GM12872 (cell line): ENCODE results near the gene BEST4.

Experiments used
- TF ChIP-seq, protein P1 (sequence below): IDR thresholded peaks from 3 replicates; pipeline ENCODE4 v1.5.1; 2011; ENCODE audit warnings: low read depth, mild to moderate bottlenecking, low read length, moderate library complexity; ENCODE audit not compliant: insufficient read depth

BEST4 gene

DNA sequence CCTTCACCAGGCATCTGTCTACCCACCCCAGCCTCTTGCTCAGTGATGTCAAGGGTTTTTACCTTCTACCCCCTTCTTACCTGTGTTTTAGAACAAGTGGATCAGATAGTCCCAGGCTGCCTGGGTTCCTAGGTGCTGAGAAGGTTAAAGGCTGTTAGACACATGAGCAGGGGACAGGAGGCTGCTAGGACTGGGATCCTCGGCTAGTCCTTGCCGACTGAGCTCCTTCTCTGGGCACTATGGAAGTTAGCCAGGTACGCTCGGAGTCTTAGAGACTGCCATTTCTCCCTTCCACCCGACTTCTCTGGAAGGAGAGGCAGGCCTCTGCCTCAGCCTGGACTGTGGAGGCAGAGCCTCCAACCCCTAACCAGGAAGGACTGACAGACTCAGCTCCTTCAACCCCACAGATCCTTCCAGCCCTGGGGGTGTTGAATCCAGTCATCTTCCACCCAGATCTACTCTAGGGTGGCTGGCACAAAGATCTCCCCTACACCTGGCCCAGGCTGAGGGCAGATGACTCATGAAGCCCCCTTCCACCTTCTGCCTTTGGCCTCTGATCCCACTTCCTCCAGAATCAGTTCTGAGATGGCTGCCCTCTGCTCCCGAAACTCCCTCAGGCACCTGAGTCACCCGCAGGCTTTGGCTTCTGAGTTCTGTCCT lies 18.9 kb upstream of the BEST4 start, which contains the start of gene DYNLT4:
DYNLT4 (minus strand) TSS at position 648 of the 660 bp plus-strand sequence. CDS start 683 bp downstream, outside the sequence.
- TF ChIP-seq, protein P1, sequence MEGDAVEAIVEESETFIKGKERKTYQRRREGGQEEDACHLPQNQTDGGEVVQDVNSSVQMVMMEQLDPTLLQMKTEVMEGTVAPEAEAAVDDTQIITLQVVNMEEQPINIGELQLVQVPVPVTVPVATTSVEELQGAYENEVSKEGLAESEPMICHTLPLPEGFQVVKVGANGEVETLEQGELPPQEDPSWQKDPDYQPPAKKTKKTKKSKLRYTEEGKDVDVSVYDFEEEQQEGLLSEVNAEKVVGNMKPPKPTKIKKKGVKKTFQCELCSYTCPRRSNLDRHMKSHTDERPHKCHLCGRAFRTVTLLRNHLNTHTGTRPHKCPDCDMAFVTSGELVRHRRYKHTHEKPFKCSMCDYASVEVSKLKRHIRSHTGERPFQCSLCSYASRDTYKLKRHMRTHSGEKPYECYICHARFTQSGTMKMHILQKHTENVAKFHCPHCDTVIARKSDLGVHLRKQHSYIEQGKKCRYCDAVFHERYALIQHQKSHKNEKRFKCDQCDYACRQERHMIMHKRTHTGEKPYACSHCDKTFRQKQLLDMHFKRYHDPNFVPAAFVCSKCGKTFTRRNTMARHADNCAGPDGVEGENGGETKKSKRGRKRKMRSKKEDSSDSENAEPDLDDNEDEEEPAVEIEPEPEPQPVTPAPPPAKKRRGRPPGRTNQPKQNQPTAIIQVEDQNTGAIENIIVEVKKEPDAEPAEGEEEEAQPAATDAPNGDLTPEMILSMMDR, result no peak

DNA sequence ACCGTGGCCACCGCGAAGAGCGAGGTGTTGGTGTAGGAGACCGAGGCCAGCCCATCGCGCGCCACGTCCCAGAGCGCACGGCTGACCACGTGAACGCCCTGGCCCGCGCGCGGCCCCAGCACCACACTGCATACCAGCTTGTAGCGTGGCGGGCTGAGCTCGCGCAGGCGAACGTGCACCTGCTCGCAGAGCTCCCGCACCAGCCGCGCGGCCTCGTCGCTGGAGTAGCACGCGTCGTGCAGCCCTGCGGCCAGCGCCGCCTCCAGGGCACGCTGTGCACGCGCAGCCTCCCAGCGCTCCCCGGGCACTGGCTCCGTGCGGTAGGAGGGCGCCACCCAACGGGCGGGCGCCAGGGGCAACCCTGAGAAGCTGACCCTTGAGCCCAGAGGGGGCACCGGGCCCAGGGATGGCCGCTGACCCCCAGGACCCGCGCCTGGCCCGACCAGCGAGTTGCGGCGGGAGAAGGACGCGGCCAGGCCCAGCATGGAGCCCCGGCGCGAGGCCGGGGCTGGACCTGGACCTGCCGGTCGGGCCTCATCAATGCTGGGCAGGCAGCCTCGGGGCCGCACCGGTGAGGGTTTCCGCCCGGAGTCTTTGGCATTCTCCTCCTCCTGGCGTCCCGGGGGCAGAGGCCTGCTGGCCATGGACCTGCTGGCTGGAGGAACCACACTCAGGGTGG lies 18.2 kb upstream of the BEST4 start:
- TF ChIP-seq, protein P1, result no peak

DNA sequence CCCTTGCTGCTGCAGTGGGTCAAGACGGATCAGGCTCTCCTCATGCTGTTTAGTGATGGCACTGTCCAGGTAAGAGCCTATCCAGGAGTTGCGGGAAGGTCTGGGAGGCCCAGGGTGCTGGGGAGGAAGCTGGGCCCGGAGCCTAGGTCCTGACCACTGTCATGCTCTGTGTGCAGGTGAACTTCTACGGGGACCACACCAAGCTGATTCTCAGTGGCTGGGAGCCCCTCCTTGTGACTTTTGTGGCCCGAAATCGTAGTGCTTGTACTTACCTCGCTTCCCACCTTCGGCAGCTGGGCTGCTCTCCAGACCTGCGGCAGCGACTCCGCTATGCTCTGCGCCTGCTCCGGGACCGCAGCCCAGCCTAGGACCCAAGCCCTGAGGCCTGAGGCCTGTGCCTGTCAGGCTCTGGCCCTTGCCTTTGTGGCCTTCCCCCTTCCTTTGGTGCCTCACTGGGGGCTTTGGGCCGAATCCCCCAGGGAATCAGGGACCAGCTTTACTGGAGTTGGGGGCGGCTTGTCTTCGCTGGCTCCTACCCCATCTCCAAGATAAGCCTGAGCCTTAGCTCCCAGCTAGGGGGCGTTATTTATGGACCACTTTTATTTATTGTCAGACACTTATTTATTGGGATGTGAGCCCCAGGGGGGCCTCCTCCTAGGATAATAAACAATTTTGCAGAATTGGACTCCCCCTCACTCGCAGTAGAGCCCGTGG lies 17.5 kb upstream of the BEST4 start:
- TF ChIP-seq, protein P1, result no peak

DNA sequence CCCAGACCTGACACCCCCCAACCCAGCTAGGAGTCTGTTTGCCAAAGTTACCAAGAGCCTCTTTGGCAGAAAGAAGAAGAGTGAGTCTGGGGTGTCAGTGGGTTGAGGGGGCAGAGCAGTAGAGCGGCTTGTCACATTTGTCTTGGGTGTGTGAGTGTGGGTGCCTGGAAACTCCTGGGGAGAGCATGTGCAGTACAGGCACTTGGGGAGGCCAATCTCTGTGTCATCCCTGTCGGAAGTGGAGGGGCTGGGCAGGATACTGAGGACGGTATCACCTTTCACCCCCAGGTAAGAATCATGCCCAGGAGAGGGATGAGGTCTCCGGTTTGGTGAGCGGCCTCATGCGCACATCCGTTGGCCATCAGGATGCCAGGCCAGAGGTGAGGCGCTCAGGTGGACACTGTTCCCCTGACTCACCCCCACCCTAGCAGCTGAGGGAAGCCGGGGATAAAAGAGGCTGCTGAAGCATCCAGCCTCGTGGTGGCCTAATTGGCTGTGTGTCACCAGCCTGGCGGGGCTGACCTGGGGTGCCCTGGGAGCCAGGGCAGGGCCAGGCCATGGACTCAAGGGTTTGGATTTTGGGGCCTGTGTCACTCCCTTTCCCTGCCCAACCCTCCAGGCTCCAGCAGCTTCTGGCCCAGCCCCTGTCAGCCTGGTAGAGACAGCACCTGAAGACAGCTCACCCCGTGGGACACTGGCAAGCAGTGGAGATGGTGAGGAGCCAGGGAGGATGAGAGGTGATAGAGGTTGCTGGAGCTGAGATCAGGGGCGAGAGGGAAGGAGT lies 15.5 kb upstream of the BEST4 start:
- TF ChIP-seq, protein P1, result no peak

DNA sequence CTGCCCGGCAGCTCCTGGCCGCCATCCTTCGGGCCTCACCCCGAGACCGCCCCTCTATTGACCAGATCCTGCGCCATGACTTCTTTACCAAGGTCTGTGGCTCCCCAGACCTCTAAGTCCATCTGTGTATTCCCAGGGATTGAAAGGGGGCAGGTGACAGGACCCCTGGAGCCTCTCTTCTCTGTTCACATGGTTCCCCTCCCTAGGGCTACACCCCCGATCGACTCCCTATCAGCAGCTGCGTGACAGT lies 15.0 kb upstream of the BEST4 start:
- TF ChIP-seq, protein P1, result no peak

DNA sequence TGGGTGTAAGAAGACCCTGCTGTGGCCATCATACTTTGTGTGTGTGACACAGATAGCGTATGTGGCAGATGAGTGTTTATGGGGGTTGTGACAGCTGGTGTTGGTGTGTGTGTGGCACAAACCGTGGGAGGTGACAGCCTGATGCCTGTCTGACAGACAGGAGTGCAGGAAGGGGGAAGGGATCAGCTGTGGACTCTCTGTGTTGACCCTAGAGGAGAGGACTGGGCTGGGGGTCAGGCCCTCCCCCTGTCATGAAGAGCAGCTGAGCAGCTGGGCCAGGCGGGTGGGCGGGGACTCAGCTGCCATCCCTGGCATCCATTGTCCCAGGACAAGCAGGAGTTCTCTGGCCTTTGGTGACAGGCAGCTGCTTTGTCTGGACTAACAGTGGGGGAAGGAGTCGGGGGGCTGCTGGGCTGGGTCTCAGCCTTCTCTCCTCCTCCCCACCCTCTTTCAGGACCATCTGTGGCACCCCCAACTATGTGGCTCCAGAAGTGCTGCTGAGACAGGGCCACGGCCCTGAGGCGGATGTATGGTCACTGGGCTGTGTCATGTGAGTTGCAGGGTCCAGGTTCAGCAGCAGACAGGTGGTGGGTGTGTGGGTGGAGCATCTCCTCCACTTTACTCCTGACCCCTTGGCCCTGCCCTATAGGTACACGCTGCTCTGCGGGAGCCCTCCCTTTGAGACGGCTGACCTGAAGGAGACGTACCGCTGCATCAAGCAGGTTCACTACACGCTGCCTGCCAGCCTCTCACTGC lies 14.5 kb upstream of the BEST4 start:
- TF ChIP-seq, protein P1, result no peak
